Esophagus squamous epithelium (tissue), 4 donors: Measurements from ENCODE around the gene ATRN.

Experiments used
- CTCF ChIP-seq, 6 experiments: fragments of 450-650 bp in 4 of 6; fragments of 200-600 bp in 2 of 6; sonication (generic) in 2 of 6; IDR thresholded peaks; one replicate each; pipeline ENCODE4 v1.5.1; 2016 to 2019; ENCODE audit warnings: antibody characterized with exemption in 6 of 6, mild to moderate bottlenecking in 4 of 6, moderate library complexity in 4 of 6
- POLR2A ChIP-seq, 4 donors: fragments of 450-650 bp; IDR thresholded peaks; one replicate each; pipeline ENCODE4 v1.6.1; 2017; ENCODE audit warnings: antibody characterized with exemption in 4 of 4, mild to moderate bottlenecking in 4 of 4, moderate library complexity in 3 of 4

DNA sequence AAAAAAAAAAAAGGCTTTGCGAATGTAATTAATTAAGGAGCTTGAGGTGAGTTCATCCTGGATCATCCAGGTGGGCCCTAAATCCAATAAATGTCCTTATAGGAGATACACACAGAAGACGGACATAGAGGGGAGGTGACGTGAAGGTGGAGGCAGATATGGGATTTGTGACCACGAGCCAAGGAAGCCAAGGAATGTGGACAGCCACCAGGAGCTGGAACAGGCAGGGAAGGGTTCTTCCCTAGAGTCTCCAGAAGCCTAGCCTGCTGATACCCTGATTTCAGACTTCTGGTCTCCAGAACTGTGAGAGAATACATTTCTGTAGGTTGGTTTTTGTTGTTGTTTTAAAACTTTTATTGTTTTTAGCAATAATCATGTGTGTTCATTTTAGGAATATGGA, 6.7 kb upstream of the ATRN start:
- TF ChIP-seq CTCF (IDR thresholded peaks at IDR 0.05) (no peak), POLR2A (IDR thresholded peaks at IDR 0.05) (no peak)
